CD14-positive monocyte (primary cell): ENCODE results near the gene ZNF202. TPM values are rescaled to one million over a fixed set of nuclear protein-coding genes. Genes with fewer than 3 reads are reported as not detected.

Experiments
- DNase-seq, 3 donors: peaks; one replicate each; pipeline ENCODE4 v3.0.0-alpha.2; 2011 to 2022
- H2AFZ ChIP-seq: 2 replicates; pipeline ENCODE4 v1.6.0; 2012; ENCODE audit warnings: mild to moderate bottlenecking, low read depth, low read length, inconsistent platforms; ENCODE audit not compliant: insufficient read depth, poor library complexity, severe bottlenecking
- H3K27ac ChIP-seq, 2 donors: 1 replicate in 1 of 2; 2 replicates in 1 of 2; pipeline ENCODE4 v1.5.1; 2012 to 2013; ENCODE audit warnings: low read length in 2 of 2, control low read depth in 1 of 2, inconsistent platforms in 1 of 2, low read depth in 1 of 2, mild to moderate bottlenecking in 1 of 2
- H3K27me3 ChIP-seq, 2 donors: one replicate each; pipeline versions ENCODE4 v1.6.0 to v1.6.1; 2011 to 2013; ENCODE audit warnings: low read length in 2 of 2; ENCODE audit not compliant: control insufficient read depth in 2 of 2, insufficient read depth in 2 of 2
- H3K36me3 ChIP-seq, 2 donors: replicated peaks in 1 of 2; 1 replicate in 1 of 2; 2 replicates in 1 of 2; pipeline versions ENCODE4 v1.5.1 to v1.6.1; 2012 to 2013; ENCODE audit warnings: low read length in 2 of 2, control low read depth in 1 of 2, inconsistent platforms in 1 of 2, mild to moderate bottlenecking in 1 of 2; ENCODE audit not compliant: insufficient read depth in 2 of 2, control insufficient read depth in 1 of 2
- H3K4me1 ChIP-seq, 2 donors: 1 replicate in 1 of 2; 2 replicates in 1 of 2; pipeline versions ENCODE4 v1.5.1 to v1.6.1; 2012 to 2013; ENCODE audit warnings: low read length in 2 of 2, control low read depth in 1 of 2, inconsistent platforms in 1 of 2, mild to moderate bottlenecking in 1 of 2, moderate library complexity in 1 of 2; ENCODE audit not compliant: insufficient read depth in 2 of 2, control insufficient read depth in 1 of 2
- H3K4me2 ChIP-seq: replicated peaks from 2 replicates; pipeline ENCODE3; 2012; ENCODE audit warnings: low read length, moderate library complexity, mild to moderate bottlenecking; ENCODE audit not compliant: poor library complexity, severe bottlenecking; ENCODE audit errors: extremely low read depth
- H3K4me3 ChIP-seq, 3 experiments: fragments of 200-600 bp in 1 of 3; sonication (generic) in 1 of 3; replicated peaks in 1 of 3; 1 replicate in 2 of 3; 2 replicates in 1 of 3; pipeline ENCODE4 v1.5.1; 2011 to 2013; ENCODE audit warnings: low read length in 3 of 3, mild to moderate bottlenecking in 3 of 3, control low read depth in 2 of 3, low read depth in 2 of 3, inconsistent platforms in 1 of 3, moderate library complexity in 1 of 3
- H3K79me2 ChIP-seq: 2 replicates; pipeline ENCODE4 v1.6.0; 2012; ENCODE audit warnings: mild to moderate bottlenecking, control low read depth, inconsistent platforms, low read length, moderate library complexity; ENCODE audit not compliant: insufficient read depth
- H3K9ac ChIP-seq: 2 replicates; pipeline ENCODE4 v1.6.0; 2017; ENCODE audit warnings: low read length, mild to moderate bottlenecking; ENCODE audit not compliant: insufficient read depth, poor library complexity, severe bottlenecking
- H3K9me3 ChIP-seq, 2 donors: replicated peaks in 1 of 2; 1 replicate in 1 of 2; 2 replicates in 1 of 2; pipeline versions ENCODE4 v1.5.1 to v1.6.1; 2012 to 2013; ENCODE audit warnings: low read length in 2 of 2, control low read depth in 1 of 2; ENCODE audit not compliant: control insufficient read depth in 1 of 2, insufficient read depth in 1 of 2
- H4K20me1 ChIP-seq: 2 replicates; pipeline ENCODE4 v1.6.0; 2012; ENCODE audit warnings: mild to moderate bottlenecking, low read length, control low read depth, moderate library complexity; ENCODE audit not compliant: insufficient read depth
- H3K27ac Mint-ChIP-seq, 7 donors: one replicate each; pipeline ENCODE4 v1.8.0; 2020; ENCODE audit warnings: mild to moderate bottlenecking in 7 of 7, mixed read lengths in 7 of 7, moderate library complexity in 6 of 7, inconsistent platforms in 2 of 7
- H3K27me3 Mint-ChIP-seq, 3 donors: one replicate each; pipeline ENCODE4 v1.8.0; 2021 to 2022; ENCODE audit warnings: low read depth in 3 of 3, mild to moderate bottlenecking in 3 of 3, mixed read lengths in 3 of 3, moderate library complexity in 3 of 3, inconsistent platforms in 1 of 3
- H3K36me3 Mint-ChIP-seq, 2 donors: one replicate each; pipeline ENCODE4 v1.8.0; 2020; ENCODE audit warnings: mixed read lengths in 2 of 2, inconsistent platforms in 1 of 2, mild to moderate bottlenecking in 1 of 2
- H3K4me1 Mint-ChIP-seq: one replicate; pipeline ENCODE4 v1.8.0; 2020; ENCODE audit warnings: mild to moderate bottlenecking, mixed read lengths
- H3K4me3 Mint-ChIP-seq, 2 donors: one replicate each; pipeline ENCODE4 v1.8.0; 2020; ENCODE audit warnings: mild to moderate bottlenecking in 2 of 2, mixed read lengths in 2 of 2, moderate library complexity in 1 of 2
- H3K9me3 Mint-ChIP-seq, 7 donors: one replicate each; pipeline ENCODE4 v1.8.0; 2020 to 2022; ENCODE audit warnings: mixed read lengths in 7 of 7, mild to moderate bottlenecking in 6 of 7, moderate library complexity in 6 of 7, inconsistent platforms in 2 of 7
- WGBS: methylation state at CpG from one replicate; pipeline ENCODE4 v1.1.5; 2013; ENCODE audit warnings: missing lambda C conversion rate; ENCODE audit not compliant: insufficient coverage; 5-methylcytosine and 5-hydroxymethylcytosine counted together
- intact Hi-C, 2 donors: fragments of 100-400 bp; cut with micrococcal nuclease; formaldehyde crosslinking; loops; one replicate each; pipeline versions ENCODE4 v1.15.0 to v1.15.1; 2023
- polyA plus RNA-seq, 3 donors: library from polyadenylated mRNA; depleted of rRNA in 1 of 3; unstranded in 2 of 3; stranded (reverse) in 1 of 3; fragments of 300-500 nt in 2 of 3; fragments of >200 nt in 1 of 3; fragmentation: Illumina TruSeq in 2 of 3; gene quantifications; 1 replicate in 2 of 3; 2 replicates in 1 of 3; pipeline ENCODE4 v1.2.3, GENCODE V29; 2012 to 2021
- TF ChIP-seq, protein P1 (sequence below): fragments of 200-600 bp; IDR thresholded peaks from one replicate; pipeline ENCODE4 v1.8.0; 2022; ENCODE audit warnings: antibody characterized with exemption, mild to moderate bottlenecking

Gene ZNF202
- polyA plus RNA-seq, 3 donors = 1.5 to 6.6 (median 1.9) TPM

DNA sequence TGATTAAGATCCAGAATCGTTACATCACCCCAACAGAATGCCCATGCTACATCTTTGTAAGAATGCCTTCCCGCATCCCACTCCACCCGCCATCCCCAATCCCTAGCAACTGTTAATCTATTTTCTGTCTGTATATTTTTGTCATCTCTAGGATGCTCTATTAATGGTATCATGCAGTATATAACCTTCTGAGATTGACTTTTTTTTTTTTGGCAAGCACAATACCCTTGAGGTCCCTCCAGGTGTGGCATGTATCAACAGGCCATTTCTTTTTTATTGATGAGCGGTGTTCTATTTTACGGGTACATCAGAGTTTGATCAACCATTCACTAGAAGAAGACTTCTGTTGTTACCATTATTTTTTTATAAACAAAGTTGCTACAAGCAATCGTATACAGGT is 56.9 kb downstream of the ZNF202 start:
- Mint-ChIP-seq H3K9me3 (peaks cover 0 to 1% (median 0%) of the 10 kb centered on the region in 7 donors), H3K27me3 (peaks cover 4 to 15% (median 7%) of the 10 kb centered on the region in 3 donors), H3K4me1 (peaks cover 3% of the 10 kb centered on the region), H3K4me3 (no peak overlapping the region), H3K36me3 (no peaks in the 10 kb centered on the region), H3K27ac (no peak overlapping the region)
- no peaks in the 10 kb centered on the region for H3K79me2 ChIP-seq
- no peak overlapping the region for H3K4me2 ChIP-seq
- intact Hi-C loops = no loop called here
- TF ChIP-seq, protein P1, sequence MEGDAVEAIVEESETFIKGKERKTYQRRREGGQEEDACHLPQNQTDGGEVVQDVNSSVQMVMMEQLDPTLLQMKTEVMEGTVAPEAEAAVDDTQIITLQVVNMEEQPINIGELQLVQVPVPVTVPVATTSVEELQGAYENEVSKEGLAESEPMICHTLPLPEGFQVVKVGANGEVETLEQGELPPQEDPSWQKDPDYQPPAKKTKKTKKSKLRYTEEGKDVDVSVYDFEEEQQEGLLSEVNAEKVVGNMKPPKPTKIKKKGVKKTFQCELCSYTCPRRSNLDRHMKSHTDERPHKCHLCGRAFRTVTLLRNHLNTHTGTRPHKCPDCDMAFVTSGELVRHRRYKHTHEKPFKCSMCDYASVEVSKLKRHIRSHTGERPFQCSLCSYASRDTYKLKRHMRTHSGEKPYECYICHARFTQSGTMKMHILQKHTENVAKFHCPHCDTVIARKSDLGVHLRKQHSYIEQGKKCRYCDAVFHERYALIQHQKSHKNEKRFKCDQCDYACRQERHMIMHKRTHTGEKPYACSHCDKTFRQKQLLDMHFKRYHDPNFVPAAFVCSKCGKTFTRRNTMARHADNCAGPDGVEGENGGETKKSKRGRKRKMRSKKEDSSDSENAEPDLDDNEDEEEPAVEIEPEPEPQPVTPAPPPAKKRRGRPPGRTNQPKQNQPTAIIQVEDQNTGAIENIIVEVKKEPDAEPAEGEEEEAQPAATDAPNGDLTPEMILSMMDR = no peak
- peaks cover 0 to 2% of the 10 kb centered on the region in 2 donors for H3K27me3 ChIP-seq
- no peak overlapping the region for H2AFZ ChIP-seq
- no peaks in the 10 kb centered on the region for H3K4me1 ChIP-seq
- no peaks in the 10 kb centered on the region for H3K36me3 ChIP-seq
- H4K20me1 ChIP-seq = no peaks in the 10 kb centered on the region
- no peak overlapping the region for H3K27ac ChIP-seq
- no peak overlapping the region for H3K9ac ChIP-seq
- H3K9me3 ChIP-seq = no peaks in the 10 kb centered on the region
- WGBS = 100% methylated on average over 2 of the region's 6 CpGs
- H3K4me3 ChIP-seq = no peak overlapping the region
- DNase-seq = no peak

DNA sequence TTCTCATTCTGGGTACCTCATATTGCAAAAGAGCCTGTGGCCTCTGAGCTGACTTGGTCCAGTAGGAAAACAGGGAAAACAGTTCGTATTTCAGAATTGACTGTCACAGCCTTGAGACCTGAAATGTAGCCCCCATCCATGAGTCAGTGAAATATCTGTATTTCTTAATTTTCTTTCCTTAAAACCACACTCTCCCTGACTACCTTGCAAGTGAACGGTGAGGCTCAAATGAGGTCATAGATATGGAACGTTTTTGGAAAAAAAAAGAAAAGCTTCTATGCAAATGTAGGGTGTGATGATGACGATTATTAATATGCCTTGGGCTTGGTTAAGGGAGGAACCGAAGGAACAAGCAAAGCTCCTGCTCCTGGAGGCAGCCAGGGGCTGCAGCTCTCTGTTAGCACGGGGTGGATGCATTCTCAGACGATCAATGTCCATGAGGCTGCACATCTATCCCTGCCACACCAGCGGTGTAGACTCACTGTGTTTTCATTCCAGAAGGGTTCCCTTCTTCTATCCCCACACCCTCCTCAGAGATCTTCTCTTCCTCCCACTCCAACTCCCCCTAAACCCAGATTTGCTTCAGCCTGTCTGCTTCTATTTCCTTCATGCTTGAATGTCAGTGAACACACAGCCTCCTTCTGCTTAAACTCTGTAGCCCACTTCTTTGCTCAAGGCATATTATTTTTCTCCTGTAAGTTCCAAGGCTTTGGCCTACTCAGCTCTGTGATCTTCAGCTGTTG is 57.9 kb downstream of the ZNF202 start:
- H3K4me1 Mint-ChIP-seq = peaks cover 3% of the 10 kb centered on the region
- Histone ChIP-seq H3K9ac (no peak overlapping the region), H3K79me2 (no peaks in the 10 kb centered on the region), H3K4me1 (no peaks in the 10 kb centered on the region), H3K4me3 (no peak overlapping the region), H3K27me3 (peaks cover 0 to 2% of the 10 kb centered on the region in 2 donors), H4K20me1 (no peaks in the 10 kb centered on the region), H3K4me2 (no peak overlapping the region), H3K9me3 (no peaks in the 10 kb centered on the region), H2AFZ (no peak overlapping the region), H3K27ac (no peak overlapping the region), H3K36me3 (no peaks in the 10 kb centered on the region)
- peaks cover 0 to 1% (median 0%) of the 10 kb centered on the region in 7 donors for H3K9me3 Mint-ChIP-seq
- H3K36me3 Mint-ChIP-seq = no peaks in the 10 kb centered on the region
- DNase-seq = no peak
- peaks cover 4 to 13% (median 7%) of the 10 kb centered on the region in 3 donors for H3K27me3 Mint-ChIP-seq
- WGBS = 67% methylated on average over 6 of the region's 8 CpGs
- no peak overlapping the region for H3K4me3 Mint-ChIP-seq
- TF ChIP-seq, protein P1 = no peak
- H3K27ac Mint-ChIP-seq = no peak overlapping the region
- intact Hi-C loops = no loop called here
